MV-4-11 (cell line): ENCODE measurements around the gene ADCY1.

ENCODE experiments used
- DNase-seq: peaks from one replicate; lab custom pipeline; 2025; lab: John Stamatoyannopoulos, UW

ADCY1 gene

DNA sequence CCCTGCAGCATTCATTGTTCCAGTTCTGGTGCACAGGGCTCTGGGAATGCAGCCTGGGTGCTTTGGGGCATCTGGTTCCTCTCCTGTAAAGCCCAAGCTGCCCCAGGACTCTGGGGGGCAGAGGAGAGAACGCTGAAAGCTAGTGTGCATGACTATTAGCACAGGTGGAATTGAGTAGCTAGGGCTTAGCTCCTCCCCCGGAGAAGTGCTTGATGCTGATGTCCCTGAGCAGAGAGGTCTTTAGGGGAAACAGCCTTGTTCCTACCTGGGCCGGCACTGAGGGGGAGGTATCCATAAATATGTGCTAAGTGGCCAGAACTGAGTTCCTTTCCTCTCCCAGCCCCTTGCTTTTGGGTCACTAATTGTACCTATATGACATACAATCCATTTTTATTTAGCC, 3.9 kb downstream of the ADCY1 start:
- no peak for DNase-seq

DNA sequence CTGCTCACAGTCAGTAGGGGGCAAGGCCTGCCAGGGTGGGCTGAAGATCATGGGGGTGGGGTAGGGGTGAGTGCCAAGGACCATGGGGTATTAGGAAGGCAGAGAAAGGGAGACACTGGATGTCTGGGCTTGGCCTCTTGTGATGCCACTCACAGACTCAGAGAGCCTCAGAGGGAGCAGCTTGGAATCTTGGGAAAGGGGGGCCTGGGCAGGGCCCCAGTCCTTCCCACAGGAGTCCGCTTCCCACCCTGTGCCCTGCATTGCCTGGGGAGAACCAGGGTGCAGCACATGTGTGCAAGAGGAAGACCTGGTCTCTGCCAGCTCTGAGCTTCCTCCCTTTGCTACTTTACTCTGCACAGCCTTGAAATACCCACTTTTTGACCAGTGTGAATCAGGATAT, 4.3 kb downstream of the ADCY1 start:
- no peak for DNase-seq

DNA sequence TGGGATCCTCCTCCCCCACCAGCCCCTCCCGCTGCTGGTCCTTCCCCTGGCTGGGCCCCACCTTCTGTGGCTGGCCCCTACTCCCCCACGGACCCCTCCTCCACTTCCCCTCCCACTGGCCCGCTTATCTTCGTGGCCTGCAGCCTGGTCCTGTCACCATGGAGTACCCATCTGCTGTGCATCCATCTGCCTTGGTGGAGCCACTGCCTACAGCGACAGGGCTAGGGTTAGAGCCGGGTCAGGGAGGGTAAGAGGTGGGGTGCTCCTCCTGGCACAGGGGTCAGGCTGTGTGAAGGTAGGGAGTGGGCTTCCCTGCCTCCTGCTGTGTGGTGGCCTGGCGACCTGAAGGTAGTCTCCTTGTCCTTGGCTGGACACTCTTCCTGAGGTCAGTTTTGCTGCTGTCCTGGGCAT, 5.2 kb downstream of the ADCY1 start:
- no peak for DNase-seq

- DNase-seq: no peak
These were observed 6.1 kb downstream of the ADCY1 start for GRCh38 chr7:45580053-45580872.

DNA sequence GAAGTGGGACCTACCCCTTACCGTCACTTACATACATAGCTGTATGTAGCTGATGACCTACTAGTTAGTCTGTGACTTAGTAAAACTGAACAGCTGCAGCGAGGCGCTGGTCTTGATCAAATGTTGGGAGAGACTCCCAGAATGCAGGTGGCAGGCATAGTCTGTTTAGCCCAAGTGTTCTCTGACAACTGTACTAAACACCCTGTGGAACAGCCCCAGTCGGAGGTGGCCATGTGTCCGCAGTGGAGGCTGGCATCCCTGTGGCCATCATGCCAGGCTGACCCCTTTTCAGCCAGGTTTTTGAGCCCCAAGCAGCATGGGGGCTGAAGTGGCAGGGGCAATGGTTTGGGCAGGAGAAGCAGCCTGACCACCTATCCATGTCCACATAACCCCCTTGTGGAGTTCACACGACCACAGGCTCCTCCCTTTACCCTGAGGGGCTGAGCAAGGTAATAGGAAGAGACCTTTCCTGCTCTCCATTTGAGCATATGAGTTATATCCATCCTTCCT, 7.2 kb downstream of the ADCY1 start:
- DNase-seq: no peak

DNA sequence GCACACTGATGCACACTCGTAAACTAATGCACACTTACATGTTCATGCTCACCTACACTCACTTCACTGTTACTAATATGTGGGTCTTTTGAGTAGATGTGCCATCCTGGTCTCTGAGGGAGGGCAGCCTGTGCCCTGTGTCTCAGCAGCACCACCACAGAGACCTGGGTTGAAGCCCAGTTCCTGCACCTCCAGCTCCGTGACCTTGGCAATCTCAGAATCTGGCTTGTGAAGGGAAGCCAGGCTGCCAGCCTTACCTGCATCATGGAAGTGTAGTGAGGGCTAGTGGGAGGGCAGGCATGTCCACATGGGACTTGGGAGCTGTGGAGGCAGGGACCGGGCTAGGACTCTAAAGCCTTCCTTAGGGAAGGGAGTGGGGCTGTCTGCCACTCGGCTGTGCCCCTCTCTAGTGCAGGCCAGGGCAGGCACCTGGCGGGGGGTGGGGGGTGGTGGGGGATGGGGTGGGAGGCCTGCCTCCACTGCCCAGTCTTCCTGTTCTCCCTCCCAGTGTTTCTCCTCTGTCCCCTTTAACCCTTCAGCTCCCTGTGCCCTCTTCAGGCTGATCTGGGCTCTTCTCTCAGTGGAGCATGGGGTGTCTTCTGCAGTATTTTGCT, 8.1 kb downstream of the ADCY1 start:
- DNase-seq: no peak

GRCh38 chr7:45582868-45583277, 8.7 kb downstream of the ADCY1 start:
- DNase-seq: no peak

GRCh38 chr7:45583296-45583695, 9.1 kb downstream of the ADCY1 start:
- no peak for DNase-seq

DNA sequence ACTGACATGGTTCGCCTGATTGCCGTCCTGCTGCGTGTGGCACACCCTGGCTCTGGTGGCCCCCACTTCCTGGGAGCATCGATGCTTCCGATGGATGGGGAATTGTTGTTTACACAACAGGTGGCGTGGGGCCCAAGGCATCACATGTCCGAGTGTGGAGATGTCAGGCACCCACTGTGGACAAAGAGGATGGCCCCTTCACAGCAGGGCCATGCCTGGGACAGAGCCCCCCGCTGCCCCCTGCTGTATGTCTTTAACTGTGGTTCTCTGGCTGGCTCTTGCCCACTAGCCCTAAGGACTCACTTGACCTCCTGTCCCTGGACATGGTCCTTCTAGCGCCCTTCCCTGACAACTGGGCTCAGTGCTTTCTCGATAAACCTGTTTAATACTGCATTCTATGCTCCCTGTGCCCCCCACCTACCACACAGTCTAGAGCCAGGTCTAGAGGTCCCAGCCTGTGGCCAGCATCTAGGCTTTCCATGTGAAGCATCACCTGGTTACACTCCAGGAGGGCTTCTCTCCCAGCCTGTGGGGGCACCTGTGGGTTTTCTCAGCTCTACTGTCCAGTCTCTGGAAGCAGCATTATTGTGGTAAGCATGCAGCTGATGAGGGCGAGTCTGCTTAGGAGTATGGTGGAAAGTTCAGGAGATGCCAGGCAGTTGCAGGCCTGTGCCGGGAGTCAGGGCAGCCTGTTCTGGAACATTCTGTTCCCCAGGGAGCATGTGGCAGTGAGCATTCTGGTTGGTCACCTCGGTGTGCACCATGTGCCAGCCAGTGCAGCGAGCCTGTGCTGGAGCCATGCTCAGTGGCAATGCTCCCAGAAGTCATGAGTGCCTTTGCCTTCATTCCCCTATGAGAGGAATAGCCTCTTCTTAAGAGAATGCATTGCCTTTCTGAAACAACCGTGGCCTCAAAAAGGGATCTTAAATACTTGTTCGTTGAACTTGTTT, 10.4 kb downstream of the ADCY1 start:
- DNase-seq: no peak

GRCh38 chr7:45585628-45586027, 11.5 kb downstream of the ADCY1 start:
- no peak for DNase-seq

DNA sequence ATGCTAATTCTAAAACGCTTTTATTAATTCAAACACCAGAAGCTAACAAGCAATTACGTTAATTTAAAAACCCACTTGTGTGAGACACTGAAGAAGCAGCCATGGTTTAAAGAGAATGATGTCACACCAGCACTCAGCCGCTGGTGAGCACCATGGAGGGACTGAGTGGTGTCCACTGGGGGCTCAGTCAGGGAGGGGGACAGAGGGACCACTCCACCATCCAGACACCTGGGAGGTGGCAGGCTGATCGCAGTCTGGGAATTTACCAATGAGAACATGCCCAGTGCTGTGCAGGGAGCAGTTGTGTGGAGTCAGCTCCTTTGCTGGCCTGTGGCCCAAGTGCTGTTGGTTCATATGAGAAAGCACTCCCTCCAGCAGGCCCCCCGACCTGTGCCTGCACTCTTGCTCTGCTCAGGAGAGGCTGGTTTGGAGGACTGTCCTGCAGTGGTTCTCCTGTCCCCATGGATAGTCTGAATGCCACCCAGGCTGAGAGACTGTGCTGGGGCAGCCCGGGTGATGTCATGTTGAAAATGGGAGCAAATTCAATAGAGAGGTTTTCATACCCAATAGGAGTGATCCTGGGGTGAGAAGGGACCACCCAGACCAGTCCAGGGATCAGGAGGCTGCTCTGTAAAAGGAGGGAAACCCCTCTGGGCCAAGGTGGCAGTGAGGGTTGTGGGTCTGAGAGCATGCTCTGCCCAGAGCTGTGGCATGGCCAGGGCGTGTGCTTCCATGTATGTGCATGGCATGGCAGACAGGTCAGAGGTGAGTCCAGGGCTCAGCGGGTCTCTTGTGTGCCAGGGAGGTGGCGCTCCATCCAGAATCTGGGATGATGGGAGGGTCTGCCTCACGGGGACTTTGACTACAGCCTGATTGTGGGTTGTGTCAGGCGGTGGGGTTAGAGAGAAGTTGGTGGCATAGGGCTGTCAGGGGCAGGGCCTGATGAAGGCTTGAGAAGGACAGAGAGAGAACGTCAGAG, 12.7 kb downstream of the ADCY1 start:
- no peak for DNase-seq

- DNase-seq: no peak
These were observed 14.3 kb downstream of the ADCY1 start for GRCh38 chr7:45588466-45588865.

DNA sequence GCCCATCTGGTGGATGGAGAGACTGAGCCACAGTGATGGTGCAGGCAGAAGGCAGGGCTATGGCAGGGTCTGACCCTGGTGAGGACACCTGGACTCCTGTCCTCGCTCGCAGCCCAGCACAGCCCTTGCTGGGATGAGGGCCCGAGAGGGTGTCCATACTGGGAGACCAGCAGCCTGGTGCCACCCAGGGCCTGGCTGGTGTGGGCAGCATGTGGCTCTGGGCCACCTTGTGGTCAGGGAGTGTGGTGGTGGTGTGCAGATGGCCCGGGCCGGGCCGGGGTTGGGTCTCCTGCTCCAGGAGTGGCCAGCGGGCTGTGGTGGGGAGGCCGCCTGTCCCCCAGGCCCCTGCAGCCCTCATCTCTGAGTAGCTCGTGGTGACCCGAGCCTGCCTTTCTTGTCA, 14.9 kb downstream of the ADCY1 start:
- DNase-seq: no peak

- DNase-seq: no peak
These were observed 15.9 kb downstream of the ADCY1 start for GRCh38 chr7:45589915-45590678.

GRCh38 chr7:45590679-45591057, 16.5 kb downstream of the ADCY1 start:
- DNase-seq: no peak

- DNase-seq: no peak
These were observed 17.1 kb downstream of the ADCY1 start for GRCh38 chr7:45591101-45591906.

GRCh38 chr7:45592230-45592991, 18.2 kb downstream of the ADCY1 start:
- no peak for DNase-seq

DNA sequence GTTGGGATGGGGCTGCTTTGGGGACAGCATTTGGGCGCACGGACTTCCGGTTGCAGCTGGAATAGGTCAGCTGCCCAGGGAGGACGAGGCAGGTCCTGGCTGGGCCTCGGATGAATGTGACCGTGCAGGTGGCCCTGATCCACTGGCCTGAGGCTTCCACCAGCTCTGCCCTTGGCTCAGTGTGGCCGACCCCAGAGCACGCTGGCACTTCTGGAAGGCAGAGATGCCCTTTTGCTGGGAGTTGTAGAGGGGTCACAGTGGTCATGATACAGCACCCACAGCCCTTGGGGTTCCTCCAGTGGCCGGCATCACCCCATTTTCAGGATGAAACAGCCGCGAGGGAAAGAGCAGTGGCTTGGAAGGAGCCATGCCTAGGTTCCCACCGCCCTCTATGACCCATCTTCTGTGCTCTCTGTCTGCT, 19.0 kb downstream of the ADCY1 start:
- no peak for DNase-seq

DNA sequence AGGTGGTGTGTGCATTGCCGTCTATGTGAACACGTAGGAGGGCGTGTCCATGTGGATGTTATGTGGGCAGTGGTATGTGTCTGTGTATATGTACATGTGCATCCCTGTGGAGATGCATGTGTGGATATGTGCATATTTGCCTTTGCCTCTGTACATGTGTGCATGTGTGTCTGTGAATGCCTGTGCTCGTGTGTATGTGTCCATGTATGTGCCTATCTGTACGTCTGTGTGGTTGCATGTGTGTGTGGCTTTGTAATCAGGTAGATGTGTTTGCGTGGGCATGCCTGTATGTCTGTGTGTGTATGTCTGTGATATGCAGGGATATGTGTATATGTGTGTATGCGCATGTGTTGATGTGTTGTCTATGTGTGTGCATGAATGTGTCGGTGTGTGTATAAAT, 19.7 kb downstream of the ADCY1 start:
- no peak for DNase-seq
